Activated naive CD8-positive, alpha-beta T cell treated with anti-CD3 and anti-CD28 coated beads, Interleukin-2, amount 10 ng/mL, durations not matched to agents 7 days and 5 days (primary cell): Measurements from ENCODE around the gene TIAM2. TPM values are rescaled to one million over a fixed set of nuclear protein-coding genes. Genes with fewer than 3 reads are reported as not detected.
A peak's percentile ranks its signal among the peaks of the same experiment; 100 is the strongest.

ENCODE experiments used
- ATAC-seq: fragments of 150-1000 bp; cut with Tn5 transposase; one replicate; pipeline ENCODE4 v1.10.0; 2021; ENCODE audit warnings: low read depth, moderate library complexity
- POLR2A ChIA-PET: fragments of 350-600 bp; sonication (Branson Sonifier 250); formaldehyde crosslinking; loops from one replicate; lab custom pipeline; 2021; ENCODE audit warnings: antibody characterized with exemption; lab: Charles Lee
- DNase-seq: peaks from one replicate; pipeline ENCODE4 v3.0.0; 2021
- H3K27ac Mint-ChIP-seq: one replicate; pipeline ENCODE4 v1.8.0; 2022; ENCODE audit warnings: mild to moderate bottlenecking, mixed read lengths
- H3K27me3 Mint-ChIP-seq: one replicate; pipeline ENCODE4 v1.8.0; 2022; ENCODE audit warnings: mild to moderate bottlenecking, moderate library complexity, mixed read lengths
- H3K36me3 Mint-ChIP-seq: one replicate; pipeline ENCODE4 v1.8.0; 2021; ENCODE audit warnings: mild to moderate bottlenecking, mixed read lengths
- H3K4me1 Mint-ChIP-seq: one replicate; pipeline ENCODE4 v1.8.0; 2021; ENCODE audit warnings: mixed read lengths
- H3K4me3 Mint-ChIP-seq: one replicate; pipeline ENCODE4 v1.8.0; 2022; ENCODE audit warnings: mild to moderate bottlenecking, moderate library complexity, mixed read lengths
- H3K9me3 Mint-ChIP-seq: one replicate; pipeline ENCODE4 v1.8.0; 2021; ENCODE audit warnings: mixed read lengths
- total RNA-seq, 2 experiments: library from RNA; stranded (reverse); gene quantifications; one replicate each; pipeline ENCODE4 v1.2.3, GENCODE V29; 2021

TIAM2 gene
- total RNA-seq, 2 experiments from 2014 or later: 4.8 to 5.2 TPM

- no peak for ATAC-seq
- POLR2A ChIA-PET: no interaction called here
Measured at GRCh38 chr6:155040901-155041650, 46.0 kb downstream of the TIAM2 start.

GRCh38 chr6:155041741-155042279 is 46.7 kb downstream of the TIAM2 start:
- Mint-ChIP-seq H3K9me3 (no peaks in the 10 kb centered on the region), H3K4me1 (no peaks in the 10 kb centered on the region), H3K27ac (no peak overlapping the region), H3K36me3 (no peaks in the 10 kb centered on the region), H3K4me3 (no peak overlapping the region), H3K27me3 (peaks cover 13% of the 10 kb centered on the region)
- ATAC-seq (no peak), DNase-seq (no peak)
- POLR2A ChIA-PET: no interaction called here

More at GRCh38 chr6:155040901-155041650, 46.0 kb downstream of the TIAM2 start:
- no peaks in the 10 kb centered on the region for H3K9me3 Mint-ChIP-seq
- no peak overlapping the region for H3K4me3 Mint-ChIP-seq
- no peak overlapping the region for H3K27ac Mint-ChIP-seq
- no peak for DNase-seq
- no peaks in the 10 kb centered on the region for H3K36me3 Mint-ChIP-seq
- H3K4me1 Mint-ChIP-seq: no peaks in the 10 kb centered on the region
- peaks cover 13% of the 10 kb centered on the region for H3K27me3 Mint-ChIP-seq

GRCh38 chr6:155042983-155043382 is 47.9 kb downstream of the TIAM2 start:
- H3K4me3 Mint-ChIP-seq: no peak overlapping the region

GRCh38 chr6:155045561-155046404 is 50.7 kb downstream of the TIAM2 start:
- peaks cover 6% of the 10 kb centered on the region for H3K27me3 Mint-ChIP-seq
- H3K4me3 Mint-ChIP-seq: no peak overlapping the region
- POLR2A ChIA-PET: no interaction called here
- ATAC-seq (no peak), DNase-seq (no peak)
- H3K9me3 Mint-ChIP-seq: no peaks in the 10 kb centered on the region
- no peaks in the 10 kb centered on the region for H3K36me3 Mint-ChIP-seq
- peaks cover 7% of the 10 kb centered on the region for H3K4me1 Mint-ChIP-seq
- H3K27ac Mint-ChIP-seq: no peak overlapping the region

More at GRCh38 chr6:155042983-155043382, 47.9 kb downstream of the TIAM2 start:
- Mint-ChIP-seq H3K36me3 (no peaks in the 10 kb centered on the region), H3K4me1 (no peaks in the 10 kb centered on the region), H3K27ac (no peak overlapping the region), H3K27me3 (peaks cover 13% of the 10 kb centered on the region), H3K9me3 (no peaks in the 10 kb centered on the region)
- DNase-seq (no peak), ATAC-seq (no peak)
- POLR2A ChIA-PET: no interaction called here

GRCh38 chr6:155047523-155047922 is 52.4 kb downstream of the TIAM2 start:
- H3K4me3 Mint-ChIP-seq: no peak overlapping the region
- H3K27ac Mint-ChIP-seq: no peak overlapping the region
- no peaks in the 10 kb centered on the region for H3K9me3 Mint-ChIP-seq
- no peak for DNase-seq
- H3K27me3 Mint-ChIP-seq: no peaks in the 10 kb centered on the region
- no peaks in the 10 kb centered on the region for H3K36me3 Mint-ChIP-seq
- H3K4me1 Mint-ChIP-seq: peaks cover 13% of the 10 kb centered on the region
- ATAC-seq: no peak
- POLR2A ChIA-PET: no interaction called here

- Mint-ChIP-seq H3K9me3 (no peaks in the 10 kb centered on the region), H3K4me3 (peak overlapping the region; percentile 36), H3K36me3 (no peaks in the 10 kb centered on the region), H3K4me1 (peaks cover 17% of the 10 kb centered on the region), H3K27ac (peak overlapping the region; percentile 84), H3K27me3 (no peaks in the 10 kb centered on the region)
- DNase-seq (peak; percentile 42), ATAC-seq (peak; percentile 96)
- POLR2A ChIA-PET: interaction anchor here (1.1 to 1.2 kb wide), 2 partner anchors 103 to 121 kb away, joined by 4 to 5 read pairs; no protein-coding TSS in a partner anchor
Measured at GRCh38 chr6:155050311-155050710, 55.2 kb downstream of the TIAM2 start.

GRCh38 chr6:155054491-155055250 is 59.6 kb downstream of the TIAM2 start:
- POLR2A ChIA-PET: no interaction called here
- Mint-ChIP-seq H3K4me1 (peaks cover 17% of the 10 kb centered on the region), H3K9me3 (no peaks in the 10 kb centered on the region), H3K36me3 (no peaks in the 10 kb centered on the region), H3K4me3 (no peak overlapping the region), H3K27me3 (peaks cover 8% of the 10 kb centered on the region), H3K27ac (peak overlapping the region; percentile 10)
- DNase-seq (no peak), ATAC-seq (no peak)

- Mint-ChIP-seq H3K4me3 (no peak overlapping the region), H3K27me3 (peaks cover 11% of the 10 kb centered on the region), H3K36me3 (no peaks in the 10 kb centered on the region), H3K4me1 (peaks cover 10% of the 10 kb centered on the region), H3K27ac (no peak overlapping the region), H3K9me3 (no peaks in the 10 kb centered on the region)
- ATAC-seq: no peak
- POLR2A ChIA-PET: no interaction called here
- DNase-seq: no peak
Measured at GRCh38 chr6:155055729-155056128, 60.6 kb downstream of the TIAM2 start.

- H3K9me3 Mint-ChIP-seq: peaks cover 1% of the 10 kb centered on the region
- H3K27me3 Mint-ChIP-seq: peaks cover 11% of the 10 kb centered on the region
- H3K4me3 Mint-ChIP-seq: no peak overlapping the region
- H3K27ac Mint-ChIP-seq: no peak overlapping the region
- POLR2A ChIA-PET: no interaction called here
- peaks cover 7% of the 10 kb centered on the region for H3K4me1 Mint-ChIP-seq
- H3K36me3 Mint-ChIP-seq: no peaks in the 10 kb centered on the region
- no peak for DNase-seq
- no peak for ATAC-seq
Measured at GRCh38 chr6:155056756-155057155, 61.6 kb downstream of the TIAM2 start.

- DNase-seq (no peak), ATAC-seq (no peak)
- Mint-ChIP-seq H3K27me3 (peaks cover 16% of the 10 kb centered on the region), H3K27ac (no peak overlapping the region), H3K9me3 (peaks cover 1% of the 10 kb centered on the region), H3K36me3 (no peaks in the 10 kb centered on the region), H3K4me1 (no peaks in the 10 kb centered on the region), H3K4me3 (no peak overlapping the region)
- POLR2A ChIA-PET: no interaction called here
Measured at GRCh38 chr6:155061381-155061780, 66.3 kb downstream of the TIAM2 start.

- Mint-ChIP-seq H3K27ac (no peak overlapping the region), H3K4me1 (no peaks in the 10 kb centered on the region), H3K36me3 (no peaks in the 10 kb centered on the region), H3K27me3 (peaks cover 20% of the 10 kb centered on the region), H3K4me3 (no peak overlapping the region), H3K9me3 (peaks cover 1% of the 10 kb centered on the region)
- POLR2A ChIA-PET: no interaction called here
- DNase-seq: no peak
- no peak for ATAC-seq
Measured at GRCh38 chr6:155062866-155063341, 67.8 kb downstream of the TIAM2 start.

GRCh38 chr6:155064303-155064702 is 69.2 kb downstream of the TIAM2 start:
- no peaks in the 10 kb centered on the region for H3K36me3 Mint-ChIP-seq
- peaks cover 16% of the 10 kb centered on the region for H3K27me3 Mint-ChIP-seq
- no peak overlapping the region for H3K27ac Mint-ChIP-seq
- DNase-seq: no peak
- ATAC-seq: no peak
- peaks cover 1% of the 10 kb centered on the region for H3K9me3 Mint-ChIP-seq
- no peaks in the 10 kb centered on the region for H3K4me1 Mint-ChIP-seq
- no peak overlapping the region for H3K4me3 Mint-ChIP-seq
- POLR2A ChIA-PET: no interaction called here

GRCh38 chr6:155066361-155066760 is 71.2 kb downstream of the TIAM2 start:
- DNase-seq (no peak), ATAC-seq (no peak)
- no peaks in the 10 kb centered on the region for H3K4me1 Mint-ChIP-seq
- peaks cover 15% of the 10 kb centered on the region for H3K27me3 Mint-ChIP-seq
- no peak overlapping the region for H3K27ac Mint-ChIP-seq
- peaks cover under 1% of the 10 kb centered on the region for H3K9me3 Mint-ChIP-seq
- no peak overlapping the region for H3K4me3 Mint-ChIP-seq
- POLR2A ChIA-PET: no interaction called here
- H3K36me3 Mint-ChIP-seq: no peaks in the 10 kb centered on the region
